Neural crest cell (in vitro differentiated cells): ENCODE results near the gene ACER3. TPM values are rescaled to one million over a fixed set of nuclear protein-coding genes. Genes with fewer than 3 reads are reported as not detected.
A peak's percentile ranks its signal among the peaks of the same experiment; 100 is the strongest.
"Not testable (repeated sequence)": the region's sequence is repeated elsewhere in the genome, so short reads cannot be mapped to it uniquely, and the experiment has no call there.

Experiments
- DNase-seq: peaks from one replicate; pipeline ENCODE4 v3.0.0; 2021; ENCODE audit warnings: low read depth, mixed read lengths, low spot score
- H3K27ac Mint-ChIP-seq: one replicate; pipeline ENCODE4 v1.8.0; 2021; ENCODE audit warnings: mild to moderate bottlenecking, mixed read lengths; ENCODE audit not compliant: unreplicated experiment
- H3K27me3 Mint-ChIP-seq: 2 replicates; pipeline ENCODE4 v1.8.0; 2021; ENCODE audit warnings: low read depth, mild to moderate bottlenecking, mixed read lengths
- H3K36me3 Mint-ChIP-seq: 2 replicates; pipeline ENCODE4 v1.8.0; 2021; ENCODE audit warnings: low read depth, mild to moderate bottlenecking, mixed read lengths
- H3K4me1 Mint-ChIP-seq: 2 replicates; pipeline ENCODE4 v1.8.0; 2021; ENCODE audit warnings: mixed read lengths
- H3K4me3 Mint-ChIP-seq: one replicate; pipeline ENCODE4 v1.8.0; 2021; ENCODE audit warnings: mild to moderate bottlenecking, mixed read lengths
- H3K9me3 Mint-ChIP-seq: 2 replicates; pipeline ENCODE4 v1.8.0; 2021; ENCODE audit warnings: mixed read lengths
- CTCF ChIP-seq: fragments of 200-600 bp; sonication (generic); conservative IDR thresholded peaks from 2 replicates; pipeline ENCODE4 v1.5.0; 2021; ENCODE audit warnings: antibody characterized with exemption, mild to moderate bottlenecking
- total RNA-seq: library from RNA; stranded (reverse); gene quantifications from 2 replicates; pipeline ENCODE4 v1.2.1, GENCODE V29; 2021

Gene ACER3
- total RNA-seq, 1 donor from 2014 or later = 19.0 TPM

GRCh38 chr11:77058900-77059299 is 198.2 kb downstream of the ACER3 start:
- no peak for DNase-seq
- H3K4me3 Mint-ChIP-seq = no peak overlapping the region
- H3K27ac Mint-ChIP-seq = no peak overlapping the region
- H3K27me3 Mint-ChIP-seq = peaks cover 3% of the 10 kb centered on the region
- TF ChIP-seq CTCF = no peak
- H3K36me3 Mint-ChIP-seq = no peaks in the 10 kb centered on the region
- peaks cover 9% of the 10 kb centered on the region for H3K4me1 Mint-ChIP-seq
- H3K9me3 Mint-ChIP-seq = peaks cover 6% of the 10 kb centered on the region

- H3K27me3 Mint-ChIP-seq = peaks cover 3% of the 10 kb centered on the region
- H3K4me1 Mint-ChIP-seq = peaks cover 5% of the 10 kb centered on the region
- TF ChIP-seq CTCF = no peak
- H3K27ac Mint-ChIP-seq = no peak overlapping the region
- no peak overlapping the region for H3K4me3 Mint-ChIP-seq
- no peak for DNase-seq
- H3K36me3 Mint-ChIP-seq = no peaks in the 10 kb centered on the region
- peaks cover 4% of the 10 kb centered on the region for H3K9me3 Mint-ChIP-seq
Observed at GRCh38 chr11:77059806-77060205, 199.1 kb downstream of the ACER3 start.

GRCh38 chr11:77060234-77060633 is 199.5 kb downstream of the ACER3 start:
- H3K9me3 Mint-ChIP-seq = peaks cover 4% of the 10 kb centered on the region
- DNase-seq = no peak
- no peak overlapping the region for H3K27ac Mint-ChIP-seq

GRCh38 chr11:77061258-77061657 is 200.5 kb downstream of the ACER3 start:
- H3K27ac Mint-ChIP-seq, H3K9me3 Mint-ChIP-seq, DNase-seq, H3K4me3 Mint-ChIP-seq, H3K27me3 Mint-ChIP-seq, H3K4me1 Mint-ChIP-seq, H3K36me3 Mint-ChIP-seq: not testable (repeated sequence)

More at GRCh38 chr11:77060234-77060633, 199.5 kb downstream of the ACER3 start:
- no peaks in the 10 kb centered on the region for H3K36me3 Mint-ChIP-seq
- peaks cover 3% of the 10 kb centered on the region for H3K27me3 Mint-ChIP-seq
- H3K4me1 Mint-ChIP-seq = peaks cover 1% of the 10 kb centered on the region
- TF ChIP-seq CTCF = no peak
- H3K4me3 Mint-ChIP-seq = no peak overlapping the region

- no peak for TF ChIP-seq CTCF
- H3K36me3 Mint-ChIP-seq = no peaks in the 10 kb centered on the region
- H3K27me3 Mint-ChIP-seq = peaks cover 3% of the 10 kb centered on the region
- H3K4me3 Mint-ChIP-seq = no peak overlapping the region
- peaks cover 2% of the 10 kb centered on the region for H3K9me3 Mint-ChIP-seq
- peaks cover 15% of the 10 kb centered on the region for H3K4me1 Mint-ChIP-seq
- no peak for DNase-seq
- no peak overlapping the region for H3K27ac Mint-ChIP-seq
Observed at GRCh38 chr11:77062924-77063323, 202.2 kb downstream of the ACER3 start.

- H3K4me3 Mint-ChIP-seq = peak overlapping the region; percentile 36
- TF ChIP-seq CTCF = no peak
Observed at GRCh38 chr11:77063407-77063806, 202.7 kb downstream of the ACER3 start.

More at GRCh38 chr11:77063407-77063806, 202.7 kb downstream of the ACER3 start:
- H3K9me3 Mint-ChIP-seq = peaks cover 2% of the 10 kb centered on the region
- no peaks in the 10 kb centered on the region for H3K36me3 Mint-ChIP-seq
- peaks cover 19% of the 10 kb centered on the region for H3K4me1 Mint-ChIP-seq
- peaks cover 3% of the 10 kb centered on the region for H3K27me3 Mint-ChIP-seq
- DNase-seq = no peak
- no peak overlapping the region for H3K27ac Mint-ChIP-seq
